Right renal pelvis (tissue), 4 donors: ENCODE data around the gene NPSR1. TPM values are rescaled to one million over a fixed set of nuclear protein-coding genes. Genes with fewer than 3 reads are reported as not detected.

Experiments used
- DNase-seq, 4 donors: peaks; one replicate each; pipeline ENCODE4 v3.0.0-alpha.2; 2013; ENCODE audit warnings: low read depth in 4 of 4, low spot score in 3 of 4, missing footprints in 1 of 4
- polyA plus RNA-seq, 4 donors: library from polyadenylated mRNA; unstranded; fragments of 120-200 nt; gene quantifications; one replicate each; pipeline ENCODE4 v1.2.1, GENCODE V29; 2013; ENCODE audit not compliant: insufficient read length in 4 of 4

The NPSR1 gene
- polyA plus RNA-seq, 4 donors, result 0.12 TPM; not detected in 3

- DNase-seq, result no peak
Observed at GRCh38 chr7:34830390-34830789, 172.4 kb downstream of the NPSR1 start.

- DNase-seq, result no peak
Observed at GRCh38 chr7:34831436-34831835, 173.4 kb downstream of the NPSR1 start.

GRCh38 chr7:34832020-34832419 lies 174.0 kb downstream of the NPSR1 start:
- DNase-seq, result no peak

- DNase-seq, result no peak
Observed at GRCh38 chr7:34835901-34836600, 178.0 kb downstream of the NPSR1 start.

DNA sequence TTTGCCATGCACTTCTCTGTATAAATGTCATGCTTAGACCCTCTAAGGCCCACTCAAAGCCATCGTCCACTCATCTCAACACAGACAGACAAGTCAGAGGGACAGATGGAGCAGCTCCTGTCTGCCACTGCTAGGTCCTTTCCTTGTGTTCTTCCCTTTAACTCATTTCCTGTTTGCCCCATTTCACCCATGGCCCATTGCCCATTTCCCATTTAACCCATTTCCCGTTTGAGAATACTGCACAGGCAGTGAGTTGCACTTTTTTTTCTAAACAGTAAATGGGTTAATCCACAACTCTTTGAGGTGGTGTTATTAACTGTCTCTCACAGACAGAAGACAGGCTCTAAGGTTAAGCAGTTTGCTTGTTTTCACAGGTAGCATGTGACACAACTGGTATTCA lies 179.3 kb downstream of the NPSR1 start:
- no peak for DNase-seq

GRCh38 chr7:34837801-34838201 lies 179.8 kb downstream of the NPSR1 start:
- no peak for DNase-seq

DNA sequence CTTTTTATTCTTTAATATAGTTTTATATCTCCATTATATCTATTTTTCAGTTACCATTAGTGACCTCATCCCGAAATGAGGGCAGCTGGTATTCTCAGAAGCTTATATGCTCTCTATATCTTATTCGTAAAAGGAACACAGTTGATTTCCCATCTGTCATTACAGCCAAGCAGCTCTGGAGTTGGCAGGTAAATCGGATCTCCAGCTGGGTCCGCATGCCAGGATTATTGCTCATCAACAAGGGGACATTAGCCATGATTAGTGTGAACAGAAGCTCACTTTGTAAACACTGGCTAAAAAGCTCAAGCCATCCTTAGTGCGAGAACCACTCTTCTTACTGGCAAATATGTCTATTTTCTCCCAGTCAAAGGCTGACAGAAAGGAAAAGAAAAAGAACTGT lies 180.3 kb downstream of the NPSR1 start:
- no peak for DNase-seq

DNA sequence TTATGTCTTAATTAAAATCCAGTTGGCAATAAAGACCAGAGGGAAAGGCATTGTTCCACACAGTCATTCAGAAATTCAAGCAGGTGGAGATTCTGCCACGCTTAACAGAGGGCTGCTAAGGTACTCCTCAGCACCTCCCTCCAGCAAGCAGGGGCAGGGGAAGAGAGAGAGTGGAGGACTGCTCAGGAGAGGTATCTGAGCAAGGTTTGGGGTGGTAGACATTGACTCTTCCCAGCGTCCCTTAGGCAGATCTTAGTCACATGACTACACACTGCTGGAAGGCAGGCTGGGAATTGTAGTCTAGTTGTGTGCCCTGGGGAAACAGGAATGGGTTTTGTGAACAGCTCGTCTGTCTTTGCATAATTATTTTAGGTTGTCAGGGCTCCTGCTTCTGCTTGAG lies 181.6 kb downstream of the NPSR1 start:
- DNase-seq, result no peak

DNA sequence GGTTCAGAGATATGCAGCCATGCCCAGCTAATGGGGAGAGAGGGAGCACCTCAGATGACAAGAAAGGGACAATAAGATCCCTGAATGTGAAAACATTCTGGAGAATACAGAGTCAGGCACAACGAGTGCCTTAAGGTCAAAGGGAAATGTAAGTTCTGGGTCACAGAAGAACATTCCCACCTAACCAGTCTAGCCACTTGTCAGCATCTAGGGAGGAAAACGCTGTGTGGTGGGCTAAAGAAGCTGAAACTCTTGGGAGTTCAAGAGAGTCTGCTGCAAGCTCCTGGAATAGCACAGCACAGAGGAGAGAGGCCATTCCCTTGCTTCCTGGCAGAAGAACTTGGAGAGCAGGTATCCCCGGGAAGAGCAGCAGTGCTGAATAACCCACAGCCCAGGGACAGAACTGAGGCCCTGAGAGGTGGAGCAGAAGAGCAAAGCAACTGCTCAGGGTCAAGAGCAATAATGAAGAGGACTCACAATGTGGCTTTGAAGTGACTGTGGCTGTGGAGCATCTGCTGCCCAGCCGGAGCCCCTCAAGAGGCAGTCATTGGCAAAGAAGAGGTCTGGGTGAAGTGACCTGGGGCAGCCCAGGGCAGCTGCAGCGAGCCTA lies 182.3 kb downstream of the NPSR1 start:
- no peak for DNase-seq

- no peak for DNase-seq
Observed at GRCh38 chr7:34841326-34841725, 183.3 kb downstream of the NPSR1 start.

DNA sequence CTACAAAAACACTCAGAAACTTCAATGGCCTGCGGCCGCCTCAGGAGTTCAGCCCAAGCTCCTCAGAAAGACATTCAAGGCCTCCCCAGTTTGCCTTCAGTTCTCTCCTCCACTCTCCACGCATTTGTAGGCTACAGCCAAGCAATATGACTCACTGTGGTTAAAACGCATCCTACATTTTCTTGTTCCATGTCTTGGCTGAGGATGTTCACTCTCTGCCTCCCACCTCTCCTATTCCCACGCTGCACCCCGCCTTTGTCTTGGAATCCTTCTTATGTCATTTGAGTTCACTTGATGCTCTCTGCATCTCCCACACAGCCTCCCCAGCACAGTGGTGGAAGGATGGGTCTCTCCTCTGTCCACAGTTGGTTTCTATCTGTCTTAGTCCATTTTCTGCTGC lies 184.8 kb downstream of the NPSR1 start:
- no peak for DNase-seq

GRCh38 chr7:34844406-34844805 lies 186.4 kb downstream of the NPSR1 start:
- no peak for DNase-seq

- DNase-seq, result no peak
Observed at GRCh38 chr7:34844936-34845665, 187.1 kb downstream of the NPSR1 start.

- no peak for DNase-seq
Observed at GRCh38 chr7:34845666-34846361, 187.8 kb downstream of the NPSR1 start.

DNA sequence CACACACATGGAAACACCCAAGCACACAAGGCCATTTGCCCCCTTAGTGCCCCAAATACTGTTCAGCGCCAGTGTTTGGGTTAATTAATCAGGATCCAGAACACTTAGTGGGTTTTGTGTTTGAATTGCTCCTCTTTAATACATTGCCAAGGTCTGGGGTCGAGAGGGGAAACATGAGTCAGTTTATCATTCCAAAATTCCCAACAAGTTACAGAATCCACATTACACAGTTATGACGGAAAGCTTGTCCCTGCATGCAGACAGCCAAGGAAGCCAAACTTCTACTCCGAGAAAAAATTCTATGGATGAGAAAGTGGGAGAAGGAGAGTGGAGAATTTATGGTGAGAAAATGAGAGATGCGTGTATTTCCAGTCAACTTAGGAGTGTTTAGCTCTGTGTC lies 189.0 kb downstream of the NPSR1 start:
- DNase-seq, result no peak

- DNase-seq, result no peak
Observed at GRCh38 chr7:34848670-34849069, 190.7 kb downstream of the NPSR1 start.

GRCh38 chr7:34849163-34849960 lies 191.3 kb downstream of the NPSR1 start:
- DNase-seq, result no peak

DNA sequence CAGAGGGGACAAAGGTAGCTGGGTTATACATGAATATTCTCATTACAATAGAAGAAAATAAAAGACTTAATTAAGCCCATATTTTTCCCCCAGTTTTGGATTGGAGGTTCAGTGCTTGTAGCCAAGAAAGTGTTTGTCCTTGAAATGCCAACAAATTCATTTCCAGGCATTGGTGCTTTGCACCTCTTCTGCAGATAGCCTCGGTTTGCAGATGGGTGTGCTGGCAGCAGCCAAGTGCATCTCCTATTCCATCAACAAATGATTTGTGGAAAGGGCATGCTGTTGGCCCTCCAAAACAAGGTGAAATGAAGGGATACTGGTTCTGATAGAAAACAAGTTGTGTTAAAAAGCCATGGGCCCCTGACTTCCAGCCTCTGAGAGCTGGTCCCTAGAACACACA lies 192.0 kb downstream of the NPSR1 start:
- DNase-seq, result no peak

- no peak for DNase-seq
Observed at GRCh38 chr7:34850681-34851080, 192.7 kb downstream of the NPSR1 start.

GRCh38 chr7:34851431-34851830 lies 193.4 kb downstream of the NPSR1 start:
- no peak for DNase-seq
